Peyer's patch (tissue), 4 donors: ENCODE results near the gene GLTP.

Experiments
- POLR2A ChIP-seq, 2 donors: fragments of 450-650 bp; IDR thresholded peaks; one replicate each; pipeline ENCODE4 v1.5.1; 2017; ENCODE audit warnings: antibody characterized with exemption in 2 of 2, mild to moderate bottlenecking in 2 of 2, moderate library complexity in 2 of 2
- TF ChIP-seq, protein P1 (sequence below), 6 experiments: fragments of 450-650 bp in 4 of 6; fragments of 200-600 bp in 2 of 6; sonication (generic) in 1 of 6; IDR thresholded peaks; one replicate each; pipeline ENCODE4 v1.5.1; 2017 to 2019; ENCODE audit warnings: antibody characterized with exemption in 6 of 6, mild to moderate bottlenecking in 3 of 6, moderate library complexity in 1 of 6

DNA sequence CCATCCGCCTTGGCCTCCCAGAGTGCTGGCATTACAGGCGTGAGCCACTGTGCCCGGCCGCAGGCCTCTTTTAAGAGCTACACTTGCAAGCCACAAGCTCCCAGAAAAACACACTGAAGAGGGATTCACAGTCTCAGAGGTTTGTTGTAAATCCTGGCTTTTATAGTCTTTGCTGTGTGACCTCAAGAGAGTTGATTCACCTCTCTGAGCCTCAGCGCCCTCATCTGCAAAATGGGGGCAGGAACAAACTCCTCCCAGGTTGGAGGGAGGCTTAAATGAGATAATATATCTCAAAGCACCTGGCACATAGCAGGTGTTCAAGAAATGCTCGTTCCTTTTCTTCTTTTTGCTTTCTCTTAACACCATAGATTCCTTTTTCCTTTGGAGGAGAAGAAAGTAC, 15.8 kb upstream of the GLTP start:
- TF ChIP-seq, protein P1, sequence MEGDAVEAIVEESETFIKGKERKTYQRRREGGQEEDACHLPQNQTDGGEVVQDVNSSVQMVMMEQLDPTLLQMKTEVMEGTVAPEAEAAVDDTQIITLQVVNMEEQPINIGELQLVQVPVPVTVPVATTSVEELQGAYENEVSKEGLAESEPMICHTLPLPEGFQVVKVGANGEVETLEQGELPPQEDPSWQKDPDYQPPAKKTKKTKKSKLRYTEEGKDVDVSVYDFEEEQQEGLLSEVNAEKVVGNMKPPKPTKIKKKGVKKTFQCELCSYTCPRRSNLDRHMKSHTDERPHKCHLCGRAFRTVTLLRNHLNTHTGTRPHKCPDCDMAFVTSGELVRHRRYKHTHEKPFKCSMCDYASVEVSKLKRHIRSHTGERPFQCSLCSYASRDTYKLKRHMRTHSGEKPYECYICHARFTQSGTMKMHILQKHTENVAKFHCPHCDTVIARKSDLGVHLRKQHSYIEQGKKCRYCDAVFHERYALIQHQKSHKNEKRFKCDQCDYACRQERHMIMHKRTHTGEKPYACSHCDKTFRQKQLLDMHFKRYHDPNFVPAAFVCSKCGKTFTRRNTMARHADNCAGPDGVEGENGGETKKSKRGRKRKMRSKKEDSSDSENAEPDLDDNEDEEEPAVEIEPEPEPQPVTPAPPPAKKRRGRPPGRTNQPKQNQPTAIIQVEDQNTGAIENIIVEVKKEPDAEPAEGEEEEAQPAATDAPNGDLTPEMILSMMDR (IDR thresholded peaks at IDR 0.05), result no peak
- TF ChIP-seq POLR2A (IDR thresholded peaks at IDR 0.05), result no peak
